NCI-H526 treated with DMSO at 0.1 percent for 48 hours (cell line): ENCODE measurements around the gene CCL16.
A peak's percentile ranks its signal among the peaks of the same experiment; 100 is the strongest.
"Not testable (repeated sequence)": the region's sequence is repeated elsewhere in the genome, so short reads cannot be mapped to it uniquely, and the experiment has no call there.

Experiments
- DNase-seq: peaks from one replicate; lab custom pipeline; 2025; lab: John Stamatoyannopoulos, UW

CCL16 gene, protein sequence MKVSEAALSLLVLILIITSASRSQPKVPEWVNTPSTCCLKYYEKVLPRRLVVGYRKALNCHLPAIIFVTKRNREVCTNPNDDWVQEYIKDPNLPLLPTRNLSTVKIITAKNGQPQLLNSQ

DNA sequence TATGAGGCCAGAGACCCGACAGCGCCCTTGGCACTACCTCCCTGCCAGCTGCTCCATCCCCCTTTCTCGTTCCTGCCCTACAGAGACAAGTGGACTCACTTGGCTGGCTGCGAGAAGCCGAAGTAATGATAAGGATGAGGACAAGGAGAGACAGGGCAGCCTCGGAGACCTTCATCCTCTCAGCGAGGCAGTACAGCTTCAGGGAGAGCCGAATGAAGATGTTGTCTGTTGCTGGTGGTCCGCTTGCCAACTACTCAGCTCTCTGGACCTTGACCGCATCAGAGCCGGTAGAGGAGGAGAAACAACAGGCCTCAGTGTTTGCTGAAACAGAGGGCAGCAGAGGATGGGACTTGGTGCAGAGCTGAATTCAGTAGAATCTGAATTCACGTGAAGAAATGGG lies at the start of gene CCL16:
CCL16 (minus strand) TSS at position 252 of the 400 bp plus-strand sequence; CDS start at position 175, 77 bp downstream.
- no peak for DNase-seq

DNA sequence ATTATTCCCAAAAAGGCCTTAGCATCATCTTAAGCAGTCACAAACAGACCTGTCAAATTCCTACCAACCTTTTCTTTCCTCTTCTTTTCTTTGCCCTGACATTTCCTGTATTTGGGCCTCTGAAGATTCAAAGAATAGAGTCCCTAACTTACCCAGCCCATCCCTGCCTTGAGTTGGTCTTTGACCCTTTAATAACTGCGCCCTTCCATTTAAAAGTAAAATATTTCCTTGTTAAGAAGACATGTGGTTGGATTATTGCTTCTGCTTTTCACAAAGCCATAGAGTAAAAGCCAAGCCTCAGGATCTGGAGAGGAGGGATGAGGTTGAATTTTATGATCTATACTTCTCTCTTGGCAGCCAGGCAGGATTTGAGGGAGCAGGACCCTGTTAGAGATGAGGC lies 49.7 kb upstream of the CCL16 start:
- DNase-seq = no peak

DNA sequence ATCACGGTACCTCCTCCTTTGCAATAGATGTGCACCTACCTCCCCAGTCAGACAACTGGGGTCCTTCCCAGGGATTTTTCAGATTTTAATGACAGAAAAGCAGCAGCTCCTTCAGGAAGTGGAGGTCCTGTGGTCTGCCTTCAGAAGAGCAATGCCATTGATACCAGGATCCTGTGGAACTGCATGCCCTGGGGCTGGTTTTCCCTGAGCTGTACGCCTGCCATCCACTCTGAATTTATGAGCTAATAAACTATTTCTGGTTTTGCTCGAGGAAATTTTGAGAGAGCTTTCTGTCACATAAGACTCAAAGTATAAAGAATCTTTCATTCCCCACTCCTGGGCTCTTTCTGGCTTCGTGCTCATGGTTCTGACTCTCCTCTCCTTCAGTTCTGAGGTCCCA lies 46.5 kb upstream of the CCL16 start:
- no peak for DNase-seq

DNA sequence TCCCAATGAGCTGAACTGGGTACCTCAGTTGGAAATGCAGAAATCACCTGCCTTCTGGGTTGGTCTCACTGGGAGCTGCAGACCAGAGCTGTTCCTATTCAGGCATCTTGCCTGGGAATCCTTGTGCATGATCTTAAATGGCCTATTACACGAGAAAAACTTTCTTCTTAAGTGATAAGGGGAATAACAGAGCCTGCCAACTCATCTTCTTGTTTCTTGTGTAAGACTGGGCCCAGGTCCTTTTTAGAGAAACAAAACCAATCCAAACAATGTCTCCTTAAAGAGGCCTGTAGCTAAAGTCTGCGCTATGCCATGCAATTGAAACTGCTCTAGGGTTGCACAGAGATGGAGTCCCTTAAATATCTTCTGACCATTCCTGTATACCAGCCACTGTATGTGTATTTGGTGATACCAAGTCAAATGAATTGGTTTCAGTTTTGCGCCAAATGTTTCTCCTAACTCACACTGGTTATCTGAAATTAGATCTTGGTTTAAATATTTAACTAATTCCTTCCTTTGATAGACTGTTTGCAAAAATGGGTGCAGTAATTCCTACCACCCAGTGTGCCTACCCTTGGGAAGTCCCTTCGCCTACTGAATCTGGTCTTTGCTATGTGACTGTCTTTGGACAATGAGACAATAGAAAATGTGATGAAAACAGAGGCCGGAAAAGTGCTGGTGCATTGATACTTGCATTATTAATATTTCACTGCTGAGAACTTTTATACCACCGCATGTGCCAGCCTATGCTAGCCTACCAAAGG lies 43.0 kb upstream of the CCL16 start:
- DNase-seq = no peak

DNA sequence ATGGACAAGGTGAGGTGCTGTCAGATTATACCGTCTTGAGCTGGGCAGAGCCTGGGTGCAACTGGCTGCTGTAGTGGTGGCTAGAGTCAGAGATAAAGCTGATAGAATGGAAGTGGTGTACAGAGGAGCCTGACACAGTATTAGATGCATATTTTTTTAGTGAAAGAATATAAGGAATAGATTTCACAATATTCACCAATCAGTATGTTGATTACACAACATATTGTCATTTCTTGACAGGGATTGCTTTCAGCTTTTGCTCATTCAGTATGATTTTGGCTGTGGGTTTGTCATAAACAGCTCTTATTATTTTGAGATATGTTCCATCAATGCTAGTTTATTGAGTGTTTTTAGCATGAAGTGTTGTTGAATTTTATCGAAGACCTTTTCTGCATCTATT lies 38.1 kb upstream of the CCL16 start:
- no peak for DNase-seq

DNA sequence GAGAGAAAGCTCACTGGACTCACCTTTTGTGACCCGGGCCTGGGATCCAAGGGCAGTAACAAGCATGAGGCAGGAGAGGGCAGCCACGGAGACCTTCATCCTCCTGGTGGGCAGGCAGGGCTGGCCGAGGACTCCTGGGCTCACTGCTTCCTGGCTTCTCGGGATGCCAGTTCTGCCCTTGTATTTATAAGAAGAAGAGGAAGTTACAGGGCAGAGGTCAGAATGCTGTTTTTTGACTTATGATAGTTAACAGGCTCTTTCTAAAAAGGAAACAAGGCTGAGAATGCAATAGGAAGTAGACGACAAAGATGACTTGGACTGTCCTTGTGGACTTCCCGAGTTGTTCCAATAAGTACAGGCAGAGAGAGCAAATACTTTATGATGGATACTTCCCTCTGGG lies 36.5 kb upstream of the CCL16 start, which contains the start of gene CCL23:
CCL23 (minus strand) TSS at position 174 of the 400 bp plus-strand sequence; CDS start at position 99, 75 bp downstream.
- DNase-seq = no peak

DNA sequence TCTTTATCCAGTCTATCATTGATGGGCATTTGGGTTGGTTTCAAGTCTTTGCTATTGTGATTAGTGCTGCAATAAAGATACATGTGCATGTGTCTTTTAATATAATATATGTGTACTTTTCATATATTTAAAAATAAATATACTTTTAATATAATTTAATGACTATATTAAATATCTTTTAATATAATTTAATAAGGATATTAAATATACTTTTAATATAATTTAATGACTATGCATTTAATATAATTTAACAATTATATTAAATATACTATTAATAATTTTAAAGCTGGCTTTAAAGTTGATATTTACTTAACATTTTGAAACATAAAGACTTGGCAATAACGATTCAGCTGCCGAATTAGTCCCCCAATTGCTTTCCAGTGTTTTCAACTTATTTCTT lies 35.3 kb upstream of the CCL16 start:
- no peak for DNase-seq

DNA sequence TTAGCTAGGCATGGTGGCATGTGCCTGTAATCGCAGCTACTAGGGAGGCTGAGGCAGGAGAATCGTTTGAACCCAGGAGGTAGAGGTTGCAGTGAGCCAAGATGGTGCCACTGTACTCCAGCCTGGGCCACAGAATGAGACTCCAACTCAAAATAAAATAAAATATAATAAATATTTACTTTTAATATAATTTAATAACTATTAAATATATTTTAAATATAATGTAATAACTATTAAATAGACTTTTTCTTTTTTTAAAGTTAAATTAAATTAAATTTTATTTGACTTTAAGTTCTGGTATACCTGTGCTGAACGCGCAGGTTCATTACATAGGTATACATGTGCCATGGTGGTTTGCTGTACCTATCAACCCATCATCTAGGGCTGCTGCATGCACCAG lies 34.6 kb upstream of the CCL16 start:
- DNase-seq = not testable (repeated sequence)

DNA sequence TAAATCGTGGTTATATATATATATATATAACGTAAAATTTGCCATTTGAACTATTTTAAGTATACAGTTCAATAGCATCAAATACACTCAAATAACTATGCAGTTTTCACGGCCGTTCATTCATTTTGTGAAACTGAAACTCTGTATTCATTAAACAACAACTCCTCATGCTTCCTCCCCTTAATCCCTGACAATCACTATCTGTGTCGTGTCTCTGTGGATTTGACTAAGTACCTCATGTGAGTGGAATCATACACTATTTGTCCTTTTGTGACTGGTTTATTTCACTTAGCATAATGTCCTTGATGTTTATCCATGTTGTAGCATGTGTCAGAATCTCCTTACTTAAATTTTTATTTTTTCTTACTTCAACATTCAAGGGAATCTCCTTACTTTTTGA lies 33.6 kb upstream of the CCL16 start:
- no peak for DNase-seq

DNA sequence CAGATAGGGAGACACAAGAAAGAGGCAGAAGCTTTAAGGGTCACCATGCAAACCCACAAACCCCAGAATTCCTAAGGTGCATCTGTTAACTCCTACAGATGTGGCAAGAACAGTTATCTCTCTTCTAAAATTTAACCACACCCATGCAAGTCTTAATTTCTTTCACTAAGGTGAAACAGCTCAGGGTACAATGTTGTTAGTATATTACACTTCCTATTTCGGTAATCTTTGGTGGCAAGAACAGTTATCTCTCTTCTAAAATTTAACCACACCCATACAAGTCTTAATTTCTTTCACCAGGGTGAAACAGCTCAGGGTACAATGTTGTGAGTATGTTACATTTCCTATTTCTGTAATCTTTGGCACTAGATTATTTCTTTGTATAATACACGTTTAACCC lies 29.9 kb upstream of the CCL16 start:
- no peak for DNase-seq

DNA sequence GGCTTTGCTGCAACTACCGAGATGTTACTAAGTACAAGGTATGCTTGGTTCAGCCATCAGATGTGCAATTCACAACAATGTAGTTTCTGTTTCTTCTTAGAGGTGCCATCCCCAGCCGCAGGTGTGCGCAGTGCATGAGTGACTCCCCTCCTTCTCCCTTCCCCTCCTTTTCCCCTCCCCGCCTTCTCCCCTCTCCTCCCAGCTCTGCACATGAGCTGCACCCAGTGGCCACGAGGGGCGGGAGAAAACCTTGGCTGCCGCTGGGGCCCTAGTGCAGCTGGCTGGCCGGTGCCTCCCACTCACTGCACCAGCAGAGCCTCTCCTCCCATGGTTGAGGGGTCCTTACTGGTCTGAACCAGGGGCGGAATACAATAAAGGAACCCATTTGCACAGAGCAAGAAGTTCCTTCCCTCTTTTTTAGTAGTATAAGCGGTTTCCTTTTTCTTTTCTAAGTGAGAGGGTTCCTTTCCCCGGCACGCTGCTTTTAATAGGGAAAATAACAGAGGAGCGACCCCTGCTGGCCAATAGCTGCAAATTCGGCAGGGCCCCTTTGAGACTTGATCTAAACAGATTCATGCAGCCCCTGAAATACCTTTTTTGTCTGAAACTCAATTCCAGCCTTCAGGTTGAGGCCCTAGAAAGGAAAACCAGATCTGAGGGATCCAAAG lies 27.8 kb upstream of the CCL16 start:
- peak; percentile 32 for DNase-seq

DNA sequence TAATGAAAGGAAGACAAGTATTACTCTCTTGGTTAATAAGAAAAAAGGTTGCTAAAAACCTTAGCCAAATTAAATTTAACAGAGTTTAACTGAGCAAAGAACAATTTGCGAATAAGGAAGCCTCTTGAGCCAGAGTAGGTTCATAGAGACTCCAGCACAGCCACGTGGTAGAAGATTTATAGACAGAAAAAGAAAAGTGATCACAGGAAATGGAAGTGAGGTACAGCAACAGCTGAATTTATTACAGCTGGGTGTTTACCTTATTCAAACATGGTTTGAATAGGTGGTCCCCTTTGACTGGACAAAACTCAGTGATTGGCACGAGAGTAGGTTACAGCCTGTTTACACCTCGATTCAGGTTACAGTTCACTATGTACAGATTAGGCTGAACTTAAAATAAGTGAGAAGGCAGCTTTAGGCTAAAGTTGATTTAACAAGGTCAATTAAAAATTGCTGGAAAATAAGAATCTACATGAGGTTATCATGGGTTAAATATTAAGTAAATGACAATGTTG lies 23.4 kb upstream of the CCL16 start:
- DNase-seq = no peak

DNA sequence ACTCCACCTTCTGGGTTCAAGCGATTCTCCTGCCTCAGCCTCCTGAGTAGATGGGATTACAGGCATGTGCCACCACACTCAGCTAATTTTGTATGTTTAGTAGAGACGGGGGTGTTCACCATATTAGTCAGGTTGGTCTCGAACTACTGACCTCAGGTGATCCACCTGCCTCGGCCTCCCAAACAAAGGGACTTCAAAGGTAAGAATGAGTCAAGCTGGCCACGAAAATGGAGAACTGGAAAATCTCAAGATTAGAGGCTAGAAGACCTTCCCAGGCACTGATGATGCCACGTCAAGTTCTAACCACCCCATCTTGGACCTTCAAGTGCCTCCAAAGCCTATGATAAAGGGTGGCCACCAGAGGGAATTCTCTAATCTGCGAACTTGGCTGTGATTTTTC lies 21.3 kb upstream of the CCL16 start:
- DNase-seq = no peak

DNA sequence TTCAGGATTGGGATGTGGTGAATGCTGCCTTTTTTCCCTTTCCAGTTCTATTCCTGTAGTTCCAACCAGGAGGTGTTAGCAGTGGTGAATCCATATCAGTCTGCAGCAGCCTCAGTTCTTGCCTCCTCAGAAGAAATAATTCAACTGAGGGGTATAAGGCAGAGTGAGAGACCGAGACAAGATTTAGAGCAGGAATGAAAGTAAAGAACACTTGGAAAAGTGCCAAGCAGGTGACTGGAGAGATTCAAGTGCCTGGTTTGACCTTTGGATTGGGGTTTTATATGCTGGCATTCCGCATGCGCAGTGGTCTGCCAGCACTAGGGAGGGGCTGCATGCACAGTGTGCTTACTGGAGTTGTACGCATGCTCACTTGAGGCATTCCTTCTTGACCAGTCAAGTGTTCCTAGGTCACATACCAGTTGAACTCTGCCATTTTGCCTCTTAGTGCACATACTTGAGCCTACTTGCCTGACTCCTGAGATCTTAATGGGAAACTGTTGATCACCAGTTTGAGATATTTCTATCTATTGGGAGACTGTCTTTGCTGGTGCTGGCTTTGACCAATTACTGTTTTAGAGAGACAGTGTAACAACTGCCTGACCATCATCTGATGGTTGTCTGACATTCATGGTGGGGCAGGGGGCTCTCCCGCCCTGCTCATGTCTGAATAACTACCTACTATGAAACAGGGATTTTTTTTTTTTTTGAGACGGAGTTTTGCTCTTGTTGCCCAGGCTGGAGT lies 20.7 kb upstream of the CCL16 start:
- DNase-seq = no peak

DNA sequence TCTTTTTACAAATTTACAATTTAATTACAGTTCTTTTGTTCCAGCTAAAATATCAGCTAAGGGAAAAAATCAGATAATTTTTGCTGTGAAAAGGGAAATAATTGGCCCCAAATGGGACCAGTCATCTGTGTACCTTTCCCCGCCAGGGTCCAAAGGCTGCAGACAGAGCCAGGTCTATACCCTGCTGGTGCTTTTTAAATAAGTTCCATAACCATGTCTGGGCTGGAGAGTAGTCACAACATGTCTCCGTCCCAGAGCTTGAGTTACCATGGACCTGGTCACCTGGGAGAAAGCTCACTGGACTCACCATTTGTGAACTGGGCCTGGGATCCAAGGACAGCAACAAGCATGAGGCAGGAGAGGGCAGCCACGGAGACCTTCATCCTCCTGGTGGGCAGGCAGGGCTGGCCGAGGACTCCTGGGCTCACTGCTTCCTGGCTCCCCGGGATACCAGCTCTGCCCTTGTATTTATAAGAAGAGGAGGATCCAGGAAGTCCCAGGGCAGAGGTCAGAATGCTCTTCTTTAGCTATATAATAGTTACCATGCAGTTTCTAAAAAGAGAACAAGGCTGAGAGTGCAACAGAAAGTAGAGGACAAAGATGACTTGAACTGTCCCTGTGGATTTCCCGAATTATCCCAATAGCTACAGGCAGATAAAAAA lies 19.9 kb upstream of the CCL16 start, which contains the start of gene CCL15:
CCL15 (minus strand) TSS at position 444 of the 662 bp plus-strand sequence; CDS start at position 383, 61 bp downstream.
- DNase-seq = no peak

DNA sequence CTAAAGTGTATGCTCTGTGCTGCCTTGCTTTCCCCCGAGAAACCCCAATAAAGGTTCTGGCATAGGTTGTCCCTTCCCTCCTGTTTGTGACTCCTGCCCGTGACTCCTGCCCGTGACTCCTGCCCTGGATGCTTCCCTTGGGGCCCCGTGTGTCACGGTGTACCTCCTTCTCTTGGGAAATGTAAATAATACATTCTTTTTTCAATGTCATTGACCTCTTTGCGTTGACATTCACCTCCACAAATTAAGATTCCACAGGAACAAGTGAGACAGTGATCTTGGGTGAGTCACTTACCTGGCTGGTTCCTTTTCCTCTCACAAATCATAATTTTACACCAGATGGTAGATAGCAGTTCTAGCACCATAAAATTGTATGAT lies 19.4 kb upstream of the CCL16 start:
- DNase-seq = no peak

DNA sequence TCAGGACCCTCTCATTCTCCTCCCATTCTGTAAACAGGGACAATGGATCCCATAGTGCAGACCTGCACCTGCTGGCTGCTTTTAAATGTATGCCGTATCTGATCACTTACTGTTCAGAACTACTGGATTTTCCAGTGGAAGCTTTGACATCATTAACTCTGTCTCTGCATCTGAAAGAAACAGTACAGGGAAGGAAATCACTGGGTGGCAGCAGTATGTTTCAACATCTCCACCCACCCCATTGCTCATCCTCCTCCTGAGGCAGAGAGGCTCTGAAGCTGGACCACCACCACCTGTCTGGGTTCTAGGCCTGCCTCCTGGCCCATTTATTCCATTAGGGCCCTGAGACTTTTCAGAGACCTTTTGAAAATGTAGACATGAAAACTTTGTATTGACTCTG lies 17.5 kb upstream of the CCL16 start:
- DNase-seq = no peak

DNA sequence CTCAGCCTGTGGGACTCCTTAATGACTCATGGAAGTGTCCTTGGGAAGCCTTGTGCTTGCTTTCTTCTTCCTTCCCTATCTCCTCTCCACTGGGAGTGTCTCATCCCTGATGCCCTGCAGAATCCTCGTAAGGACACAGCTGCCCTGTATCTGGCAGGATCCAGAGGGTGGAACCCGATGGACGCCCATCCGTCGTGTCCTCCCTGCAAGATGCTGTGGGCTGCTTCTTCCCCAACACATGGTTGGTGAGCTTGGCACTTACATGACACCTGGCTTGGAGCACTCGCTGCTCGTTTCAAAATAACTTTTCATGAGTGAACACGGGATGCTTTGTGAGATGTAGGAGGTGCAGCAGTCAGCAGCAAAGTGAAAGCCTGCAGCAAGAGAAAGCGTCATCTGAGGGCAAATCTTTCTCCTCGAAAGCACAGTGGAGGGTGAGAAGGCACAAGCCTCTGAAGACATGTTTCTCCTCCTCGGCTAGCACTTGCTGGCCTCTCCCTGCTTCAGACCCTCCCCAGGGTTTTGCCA lies 16.8 kb upstream of the CCL16 start:
- DNase-seq = no peak

DNA sequence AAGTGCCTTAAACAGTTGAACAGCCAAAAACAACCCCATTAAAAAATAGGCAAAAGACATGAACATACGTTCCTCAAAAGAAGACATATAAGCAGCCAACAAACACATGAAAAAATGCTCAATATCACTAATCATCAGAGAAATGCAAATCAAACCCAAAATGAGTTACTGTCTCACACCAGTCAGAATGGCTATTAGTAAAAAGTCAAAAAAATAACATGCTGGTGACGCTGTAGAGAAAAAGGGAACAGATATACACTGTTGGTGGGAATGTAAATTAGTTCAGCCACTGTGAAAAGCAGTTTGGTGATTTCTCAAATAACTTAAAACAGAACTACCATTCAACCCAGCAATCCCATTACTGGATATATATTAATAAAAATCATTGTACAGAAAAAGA lies 14.0 kb upstream of the CCL16 start:
- DNase-seq = not testable (repeated sequence)

DNA sequence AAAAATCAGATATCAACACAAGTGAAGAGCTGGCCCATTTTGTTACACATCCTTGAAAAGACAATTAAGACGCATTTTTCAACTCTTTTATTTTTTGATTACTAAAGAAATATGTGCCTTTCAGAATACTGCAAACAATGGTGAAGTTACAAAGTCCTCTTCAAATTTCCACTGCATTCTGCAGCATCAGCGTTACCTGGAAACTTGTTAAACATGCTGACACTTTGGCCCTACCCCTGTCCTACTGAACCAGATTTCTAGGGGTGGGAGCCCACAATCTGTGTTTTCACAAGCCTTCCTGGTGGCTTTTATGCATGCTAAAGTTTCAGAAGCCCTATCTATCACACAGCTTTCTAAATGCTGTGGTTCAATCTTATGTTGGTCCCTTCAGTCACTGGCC lies 9.8 kb upstream of the CCL16 start:
- no peak for DNase-seq

DNA sequence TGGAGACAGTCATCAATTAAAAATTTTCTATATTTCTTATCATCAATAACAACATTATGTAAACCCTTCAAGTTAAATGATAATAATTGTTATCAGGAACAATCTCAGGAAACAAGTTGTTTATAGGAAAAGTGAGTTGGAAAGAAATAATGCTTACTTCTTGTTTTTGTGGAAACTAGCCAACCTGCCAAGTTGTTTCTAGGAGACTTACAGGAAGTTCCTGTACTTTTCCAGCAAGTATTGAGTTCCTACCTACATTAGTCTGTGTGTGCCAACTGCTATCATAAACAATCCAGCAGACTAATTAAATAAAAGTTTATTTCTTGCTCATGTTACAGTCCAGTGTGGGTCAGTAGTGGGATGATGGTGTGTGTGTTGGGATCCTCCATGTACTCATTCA lies 6.9 kb upstream of the CCL16 start:
- DNase-seq = no peak

DNA sequence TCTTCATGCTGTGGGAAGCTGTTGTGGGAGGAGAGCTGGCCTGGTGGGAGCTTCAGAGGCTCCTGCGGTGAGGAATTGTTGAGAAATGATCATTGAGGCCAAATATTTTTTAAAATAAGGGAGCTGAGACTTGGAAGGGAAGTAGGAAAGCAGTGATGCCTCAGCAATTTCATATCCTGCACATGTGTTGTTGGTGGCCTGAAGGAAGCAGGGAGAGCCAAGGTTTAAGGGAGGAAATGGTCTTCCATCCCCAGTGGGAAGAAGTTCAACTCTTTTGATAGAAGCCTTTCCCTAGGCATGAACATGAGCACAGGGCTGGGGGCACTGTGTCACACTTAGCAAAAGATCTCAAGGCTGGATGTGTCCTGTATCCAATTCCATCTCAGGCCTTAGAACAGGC lies 5.3 kb upstream of the CCL16 start, which contains the start of gene CCL14:
CCL14 (minus strand) TSS at position 87 of the 400 bp plus-strand sequence; CDS start at position 7, 80 bp downstream.
- DNase-seq = no peak
